GM19025 (cell line): ENCODE measurements around the gene KL.
A peak's percentile ranks its signal among the peaks of the same experiment; 100 is the strongest.

ENCODE experiments used
- ATAC-seq: cut with Tn5 transposase; IDR thresholded peaks from one replicate; pipeline ENCODE4 v1.9.1; 2021; ENCODE audit warnings: mild to moderate bottlenecking, low read depth, moderate library complexity; ENCODE audit not compliant: unreplicated experiment

The KL gene

GRCh38 chr13:33107361-33107760 is 91.1 kb downstream of the KL start:
- ATAC-seq = no peak

GRCh38 chr13:33108620-33109019 is 92.4 kb downstream of the KL start:
- no peak for ATAC-seq

DNA sequence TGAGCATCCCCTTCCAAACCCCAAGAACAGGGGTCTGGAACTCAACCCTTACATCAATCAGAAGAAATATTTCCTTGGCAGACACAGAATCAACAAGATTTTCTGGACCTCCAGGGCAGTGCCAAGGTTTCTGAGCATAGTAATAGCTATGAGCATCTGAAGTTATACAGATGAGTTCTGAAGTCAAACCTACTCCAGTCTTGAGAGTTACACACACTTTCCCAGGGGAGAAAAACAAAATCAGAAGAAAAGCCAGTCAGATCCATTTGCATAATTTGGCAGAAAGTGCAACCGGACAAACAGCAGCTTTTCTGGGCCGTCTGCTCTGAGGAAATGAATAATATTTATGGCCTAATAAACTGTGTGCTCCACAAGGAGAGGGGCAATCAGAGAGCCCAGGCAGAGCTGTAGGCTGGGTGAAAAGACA is 93.1 kb downstream of the KL start:
- peak; percentile 39 for ATAC-seq

DNA sequence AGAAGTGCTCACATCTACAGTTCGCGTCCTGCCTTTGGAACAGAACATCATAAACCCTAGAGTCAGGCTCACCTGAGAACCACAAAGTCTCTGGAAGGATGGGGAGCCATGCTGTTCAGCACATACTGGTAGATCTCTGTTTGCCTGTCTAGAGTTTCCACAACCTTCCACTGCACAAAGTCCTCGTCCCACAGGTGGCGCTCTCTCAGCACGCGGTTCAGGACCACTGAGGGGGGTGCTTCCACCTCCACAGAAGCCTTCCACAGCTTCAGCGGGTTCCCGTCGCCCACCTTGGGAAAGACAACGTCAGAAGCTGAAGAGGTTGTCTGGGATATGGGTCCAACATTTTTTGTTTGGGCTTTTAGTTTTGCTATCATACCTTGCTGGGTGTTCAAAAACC is 93.6 kb downstream of the KL start:
- peak; percentile 21 for ATAC-seq

DNA sequence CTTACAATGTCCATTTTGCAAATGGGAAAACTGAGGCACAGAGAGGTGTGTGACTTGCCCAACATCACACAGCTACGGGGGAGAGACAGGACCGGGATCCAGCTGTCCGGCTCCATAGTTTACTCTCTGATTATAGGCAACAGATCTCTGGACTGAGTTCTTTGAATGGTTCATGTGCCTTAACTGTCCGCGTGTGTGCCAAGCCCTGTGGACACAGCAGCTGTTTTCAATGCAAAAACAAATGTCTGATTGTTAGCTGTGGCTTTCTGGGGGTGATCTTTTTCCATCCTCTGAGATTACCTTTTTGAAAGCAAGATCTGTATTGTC is 94.1 kb downstream of the KL start:
- no peak for ATAC-seq

DNA sequence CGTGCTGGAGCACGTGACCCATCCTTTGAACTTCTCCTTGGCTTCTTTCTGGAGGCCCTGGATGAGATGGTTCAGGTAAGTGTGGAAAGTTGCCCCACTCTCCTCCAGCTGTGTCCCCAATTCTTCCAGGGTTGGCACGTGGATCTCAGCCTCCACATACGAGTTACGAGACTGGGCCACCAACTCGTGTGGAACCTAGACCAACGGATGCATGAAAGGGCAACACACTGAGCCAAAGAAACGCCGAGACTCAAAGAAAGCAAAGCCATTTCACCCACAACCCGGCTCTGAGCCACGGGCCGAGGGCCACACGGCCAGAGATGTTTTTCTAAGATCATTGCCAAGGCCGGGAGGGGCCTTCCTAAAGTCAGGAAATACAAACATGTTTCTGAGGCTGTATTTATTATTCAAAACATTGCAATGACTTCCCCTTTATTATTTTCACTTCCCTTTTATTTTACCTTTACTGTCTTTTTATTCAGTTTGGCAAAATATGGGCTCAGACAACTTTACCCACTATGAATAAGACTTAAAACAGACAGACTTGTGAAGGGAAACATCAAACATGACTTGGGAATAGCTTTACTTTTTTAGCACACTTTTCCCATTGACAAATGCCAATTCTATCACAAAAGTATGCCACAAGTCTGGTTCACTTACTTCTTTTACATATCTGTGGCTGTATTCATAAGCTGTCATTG is 94.6 kb downstream of the KL start:
- ATAC-seq = no peak

- ATAC-seq = no peak
Observed at GRCh38 chr13:33111414-33112110, 95.3 kb downstream of the KL start.

- ATAC-seq = no peak
Observed at GRCh38 chr13:33112766-33113165, 96.5 kb downstream of the KL start.

DNA sequence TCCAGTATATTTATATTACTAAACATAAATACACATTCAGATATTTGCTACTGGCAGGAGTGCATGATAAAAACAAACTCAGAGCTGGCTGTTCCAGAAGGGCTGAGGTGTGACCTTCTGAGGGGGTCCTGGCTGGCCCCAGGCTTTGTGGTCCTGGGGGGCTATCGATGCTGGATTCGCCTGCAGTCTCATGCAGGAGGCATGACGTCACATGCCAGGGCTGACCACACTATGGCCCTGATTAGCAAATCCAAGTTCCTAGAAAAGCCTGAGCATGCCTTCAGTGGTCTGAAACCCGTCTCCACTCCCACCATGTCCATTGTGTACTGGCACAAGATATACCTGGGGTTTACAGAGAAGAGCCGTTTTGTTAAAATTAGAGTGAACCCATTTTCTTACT is 97.9 kb downstream of the KL start:
- no peak for ATAC-seq

DNA sequence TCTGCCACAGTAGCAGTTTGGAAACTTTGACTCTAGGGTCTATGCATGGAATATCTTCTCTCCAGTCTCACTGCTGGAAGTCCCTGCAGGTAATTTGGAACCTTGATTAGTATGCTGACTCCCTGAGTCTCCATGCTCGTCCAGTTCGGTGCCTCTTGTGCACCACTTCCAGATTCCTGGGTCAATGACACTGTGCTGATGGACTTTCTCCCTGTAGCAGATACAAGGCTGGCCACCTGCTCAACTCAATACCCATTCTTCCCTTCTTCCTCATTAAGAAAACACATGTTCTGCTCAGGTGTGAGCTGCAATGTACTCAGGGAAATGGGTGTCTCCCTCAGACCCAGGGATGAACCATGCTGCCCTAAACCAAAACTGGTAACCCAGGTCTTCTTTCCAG is 99.1 kb downstream of the KL start:
- no peak for ATAC-seq
